GM12878 (cell line): Measurements from ENCODE around the gene FCF1.

Experiments
- BHLHE40 ChIP-seq, 2 experiments: fragments of 450-650 bp in 1 of 2; IDR thresholded peaks; 2 replicates each; pipeline ENCODE4 v1.6.1; 2011 to 2017; ENCODE audit warnings: low read depth in 2 of 2, borderline replicate concordance in 1 of 2, improper control_type of control experiment in 1 of 2, low read length in 1 of 2, mild to moderate bottlenecking in 1 of 2
- DPF2 ChIP-seq: fragments of 450-650 bp; IDR thresholded peaks from 2 replicates; pipeline ENCODE4 v1.6.1; 2017; ENCODE audit warnings: mild to moderate bottlenecking
- EP300 ChIP-seq, 2 experiments: fragments of 150-350 bp in 1 of 2; IDR thresholded peaks; 2 replicates each; pipeline ENCODE4 v1.6.1; 2011 to 2012; ENCODE audit warnings: low read depth in 2 of 2, low read length in 2 of 2, borderline replicate concordance in 1 of 2, improper control_type of control experiment in 1 of 2, inconsistent platforms in 1 of 2; ENCODE audit not compliant: control insufficient read depth in 1 of 2
- GABPA ChIP-seq: IDR thresholded peaks from 2 replicates; pipeline ENCODE4 v1.6.1; 2014; ENCODE audit warnings: antibody characterized with exemption, low read depth, mild to moderate bottlenecking, inconsistent platforms
- HDGF ChIP-seq: fragments of 450-650 bp; IDR thresholded peaks from 2 replicates; pipeline ENCODE4 v1.6.1; 2016; ENCODE audit warnings: antibody characterized with exemption
- JUNB ChIP-seq: IDR thresholded peaks from 2 replicates; pipeline ENCODE4 v1.6.1; 2016; ENCODE audit warnings: antibody characterized with exemption, mild to moderate bottlenecking
- NR2C2 ChIP-seq: IDR thresholded peaks from 2 replicates; pipeline ENCODE4 v1.6.1; 2011; ENCODE audit warnings: borderline replicate concordance, low read depth; ENCODE audit not compliant: control insufficient read depth, insufficient read length
- POLR2A ChIP-seq: IDR thresholded peaks from 2 replicates; pipeline ENCODE4 v1.6.1; 2011; ENCODE audit warnings: low read depth, mild to moderate bottlenecking, low read length
- SPI1 ChIP-seq: IDR thresholded peaks from 2 replicates; pipeline ENCODE4 v1.6.1; 2011; ENCODE audit warnings: low read depth, mild to moderate bottlenecking, low read length, moderate library complexity, borderline replicate concordance; ENCODE audit not compliant: insufficient read depth
- SREBF2 ChIP-seq: IDR thresholded peaks from 2 replicates; pipeline ENCODE4 v1.6.1; 2012; ENCODE audit warnings: mild to moderate bottlenecking, low read length
- STAT3 ChIP-seq: IDR thresholded peaks from 2 replicates; pipeline ENCODE4 v1.6.1; 2011; ENCODE audit warnings: low read depth, low read length, improper control_type of control experiment
- ZZZ3 ChIP-seq: IDR thresholded peaks from 2 replicates; pipeline ENCODE4 v1.6.1; 2011; ENCODE audit warnings: low read depth; ENCODE audit not compliant: control insufficient read depth, insufficient read length
- TF ChIP-seq, protein P1 (sequence below), 3 experiments: IDR thresholded peaks in 2 of 3; conservative IDR thresholded peaks in 1 of 3; 2 replicates each; pipeline ENCODE4 v1.5.1; 2011; ENCODE audit warnings: low read depth in 3 of 3, low read length in 3 of 3, mild to moderate bottlenecking in 3 of 3, control low read depth in 2 of 3, moderate library complexity in 2 of 3, inconsistent platforms in 1 of 3, mixed read lengths in 1 of 3; ENCODE audit not compliant: control insufficient read depth in 2 of 3, insufficient read depth in 1 of 3; ENCODE audit errors: extremely low read depth in 1 of 3
- TF ChIP-seq, protein P2 (sequence below): fragments of 450-650 bp; IDR thresholded peaks from 2 replicates; pipeline ENCODE4 v1.6.1; 2017; ENCODE audit warnings: mild to moderate bottlenecking, moderate library complexity

DNA sequence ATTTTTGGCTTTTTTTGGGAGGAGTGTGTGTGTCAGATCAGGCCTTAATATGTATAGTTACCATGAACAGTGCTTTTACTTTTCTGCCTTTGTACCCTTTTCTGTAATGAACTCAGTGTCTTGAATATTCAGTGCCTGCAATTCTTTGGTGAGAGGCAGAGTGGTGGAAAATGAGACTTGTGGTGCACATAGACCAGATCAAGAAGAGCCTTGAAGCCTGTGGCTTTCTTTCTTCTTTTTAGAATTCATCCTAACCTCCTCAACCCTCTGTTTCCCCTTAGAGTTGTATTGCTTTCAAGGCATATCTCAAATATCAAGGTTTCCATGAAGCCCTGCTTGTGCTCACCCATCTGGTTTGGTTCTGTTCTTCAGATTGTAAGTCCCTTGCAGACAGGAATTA lies 52.8 kb downstream of the FCF1 start:
- TF ChIP-seq POLR2A: no peak
- TF ChIP-seq, protein P1, sequence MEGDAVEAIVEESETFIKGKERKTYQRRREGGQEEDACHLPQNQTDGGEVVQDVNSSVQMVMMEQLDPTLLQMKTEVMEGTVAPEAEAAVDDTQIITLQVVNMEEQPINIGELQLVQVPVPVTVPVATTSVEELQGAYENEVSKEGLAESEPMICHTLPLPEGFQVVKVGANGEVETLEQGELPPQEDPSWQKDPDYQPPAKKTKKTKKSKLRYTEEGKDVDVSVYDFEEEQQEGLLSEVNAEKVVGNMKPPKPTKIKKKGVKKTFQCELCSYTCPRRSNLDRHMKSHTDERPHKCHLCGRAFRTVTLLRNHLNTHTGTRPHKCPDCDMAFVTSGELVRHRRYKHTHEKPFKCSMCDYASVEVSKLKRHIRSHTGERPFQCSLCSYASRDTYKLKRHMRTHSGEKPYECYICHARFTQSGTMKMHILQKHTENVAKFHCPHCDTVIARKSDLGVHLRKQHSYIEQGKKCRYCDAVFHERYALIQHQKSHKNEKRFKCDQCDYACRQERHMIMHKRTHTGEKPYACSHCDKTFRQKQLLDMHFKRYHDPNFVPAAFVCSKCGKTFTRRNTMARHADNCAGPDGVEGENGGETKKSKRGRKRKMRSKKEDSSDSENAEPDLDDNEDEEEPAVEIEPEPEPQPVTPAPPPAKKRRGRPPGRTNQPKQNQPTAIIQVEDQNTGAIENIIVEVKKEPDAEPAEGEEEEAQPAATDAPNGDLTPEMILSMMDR (IDR thresholded peaks at IDR 0.05 in 2 of 3, conservative IDR thresholded peaks at IDR 0.05 in 1 of 3; ENCODE audit: control insufficient read depth in 2 of 3, extremely low read depth in 1 of 3, insufficient read depth in 1 of 3, low read depth in 3 of 3, low read length in 3 of 3): no peak
- no peak for TF ChIP-seq EP300 (IDR thresholded peaks at IDR 0.05; ENCODE audit: borderline replicate concordance in 1 of 2, control insufficient read depth in 1 of 2, low read depth in 2 of 2, low read length in 2 of 2)
- no peak for TF ChIP-seq DPF2
- no peak for TF ChIP-seq JUNB
- TF ChIP-seq GABPA: no peak
- no peak for TF ChIP-seq ZZZ3
- no peak for TF ChIP-seq STAT3
- TF ChIP-seq, protein P2, sequence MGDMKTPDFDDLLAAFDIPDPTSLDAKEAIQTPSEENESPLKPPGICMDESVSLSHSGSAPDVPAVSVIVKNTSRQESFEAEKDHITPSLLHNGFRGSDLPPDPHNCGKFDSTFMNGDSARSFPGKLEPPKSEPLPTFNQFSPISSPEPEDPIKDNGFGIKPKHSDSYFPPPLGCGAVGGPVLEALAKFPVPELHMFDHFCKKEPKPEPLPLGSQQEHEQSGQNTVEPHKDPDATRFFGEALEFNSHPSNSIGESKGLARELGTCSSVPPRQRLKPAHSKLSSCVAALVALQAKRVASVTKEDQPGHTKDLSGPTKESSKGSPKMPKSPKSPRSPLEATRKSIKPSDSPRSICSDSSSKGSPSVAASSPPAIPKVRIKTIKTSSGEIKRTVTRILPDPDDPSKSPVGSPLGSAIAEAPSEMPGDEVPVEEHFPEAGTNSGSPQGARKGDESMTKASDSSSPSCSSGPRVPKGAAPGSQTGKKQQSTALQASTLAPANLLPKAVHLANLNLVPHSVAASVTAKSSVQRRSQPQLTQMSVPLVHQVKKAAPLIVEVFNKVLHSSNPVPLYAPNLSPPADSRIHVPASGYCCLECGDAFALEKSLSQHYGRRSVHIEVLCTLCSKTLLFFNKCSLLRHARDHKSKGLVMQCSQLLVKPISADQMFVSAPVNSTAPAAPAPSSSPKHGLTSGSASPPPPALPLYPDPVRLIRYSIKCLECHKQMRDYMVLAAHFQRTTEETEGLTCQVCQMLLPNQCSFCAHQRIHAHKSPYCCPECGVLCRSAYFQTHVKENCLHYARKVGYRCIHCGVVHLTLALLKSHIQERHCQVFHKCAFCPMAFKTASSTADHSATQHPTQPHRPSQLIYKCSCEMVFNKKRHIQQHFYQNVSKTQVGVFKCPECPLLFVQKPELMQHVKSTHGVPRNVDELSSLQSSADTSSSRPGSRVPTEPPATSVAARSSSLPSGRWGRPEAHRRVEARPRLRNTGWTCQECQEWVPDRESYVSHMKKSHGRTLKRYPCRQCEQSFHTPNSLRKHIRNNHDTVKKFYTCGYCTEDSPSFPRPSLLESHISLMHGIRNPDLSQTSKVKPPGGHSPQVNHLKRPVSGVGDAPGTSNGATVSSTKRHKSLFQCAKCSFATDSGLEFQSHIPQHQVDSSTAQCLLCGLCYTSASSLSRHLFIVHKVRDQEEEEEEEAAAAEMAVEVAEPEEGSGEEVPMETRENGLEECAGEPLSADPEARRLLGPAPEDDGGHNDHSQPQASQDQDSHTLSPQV: no peak
- TF ChIP-seq BHLHE40 (IDR thresholded peaks at IDR 0.05; ENCODE audit: borderline replicate concordance in 1 of 2, low read depth in 2 of 2, low read length in 1 of 2): no peak
- no peak for TF ChIP-seq NR2C2
- no peak for TF ChIP-seq SPI1
- no peak for TF ChIP-seq SREBF2
- TF ChIP-seq HDGF: no peak
